ENCODE data around the gene WDR74.
"Not testable (repeated sequence)": the region's sequence is repeated elsewhere in the genome, so short reads cannot be mapped to it uniquely, and the experiment has no call there.

WDR74 gene

DNA sequence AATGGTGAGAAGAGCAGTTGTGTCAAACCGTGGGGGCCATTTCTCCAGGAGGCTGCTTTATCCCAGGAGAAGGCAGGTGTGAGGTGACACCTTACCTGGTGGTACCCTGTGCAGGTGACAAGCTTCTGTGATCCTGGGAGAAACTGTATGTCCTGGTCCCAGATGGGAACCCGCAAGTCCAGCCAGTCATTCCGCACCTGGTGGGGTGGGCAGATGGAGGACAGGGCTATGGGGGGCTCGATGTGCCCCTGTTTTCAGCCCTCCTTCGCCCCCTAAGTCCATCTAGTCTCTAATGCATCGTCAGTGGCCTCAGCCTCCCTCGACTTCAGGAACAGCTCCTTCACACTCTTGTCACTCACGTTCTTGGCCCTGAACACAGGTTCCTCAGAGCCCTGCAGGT, 4.1 kb downstream of the WDR74 start:
- no peak for TF ChIP-seq FOXP2 (optimal IDR thresholded peaks at IDR 0.05; ENCODE audit: control extremely low read depth, extremely low read length, insufficient read depth)
- TF ChIP-seq EZH2 (IDR thresholded peaks at IDR 0.05), result no peak
- TF ChIP-seq POLR2AphosphoS5 (IDR thresholded peaks at IDR 0.05; ENCODE audit: borderline replicate concordance, low read depth, low read length), result no peak
- Histone ChIP-seq H3K27ac (no peak overlapping the region), H3K4me3 (no peak overlapping the region), H3K9me3 (ENCODE audit: low read depth, low read length) (no peaks in the 10 kb centered on the region), H3K9ac (ENCODE audit: insufficient read length) (no peak overlapping the region), H3K36me3 (ENCODE audit: insufficient read depth, low read length) (peaks cover 42% of the 10 kb centered on the region)
- no peak for DNase-seq (ENCODE audit: low read depth, low spot score)

DNA sequence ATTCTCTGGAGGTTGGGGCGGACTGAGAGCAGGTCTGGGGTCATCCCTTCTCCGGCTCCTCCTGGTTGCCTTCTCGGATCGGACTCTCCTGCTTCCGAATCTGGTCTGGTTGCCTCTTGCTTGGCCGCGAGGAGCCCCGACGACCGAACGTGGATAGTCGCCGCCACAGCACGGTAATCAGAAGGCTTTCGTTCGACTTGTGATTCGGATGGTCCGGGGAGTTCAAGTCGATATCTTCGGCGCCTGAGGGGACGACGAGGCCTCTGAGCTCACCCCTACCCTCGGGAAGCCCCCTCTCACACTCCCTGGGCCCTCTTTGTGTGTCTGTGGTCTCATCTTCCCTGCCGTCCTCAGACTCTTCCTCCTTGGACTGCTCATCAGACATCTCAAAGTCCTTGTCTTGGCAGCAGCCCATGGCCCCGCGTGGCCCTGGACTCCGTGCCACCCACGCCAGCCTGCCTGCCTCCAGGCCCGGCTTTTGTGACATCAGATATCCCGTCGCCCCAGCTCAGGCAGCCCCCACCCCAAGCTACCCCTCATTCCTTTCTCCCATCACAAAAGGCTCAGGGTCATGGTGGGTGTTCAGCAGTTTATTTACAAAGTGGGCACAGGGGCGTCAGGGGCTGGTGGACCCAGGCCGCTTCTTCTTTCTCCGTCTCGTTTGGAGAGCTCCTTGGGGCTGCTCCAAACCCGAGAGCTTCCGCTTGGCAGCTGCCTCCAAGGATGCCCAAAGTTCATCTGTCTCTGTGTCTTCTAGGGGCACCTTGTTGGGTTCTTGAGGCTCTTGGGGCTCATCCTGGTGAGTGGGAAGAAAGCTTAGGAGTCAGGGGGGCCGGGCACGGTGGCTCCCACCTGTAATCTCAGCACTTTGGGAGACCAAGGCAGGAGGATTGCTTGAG, 6.8 kb downstream of the WDR74 start, which contains the start of gene TEX54:
Gene TEX54 (minus strand): TSS at position 506 of the 899 bp plus-strand sequence.
- DNase-seq (ENCODE audit: low read depth, low spot score), result no peak
- peak within 1 kb of the TSS; percentile 82 for H3K27ac ChIP-seq
- no peaks in the 10 kb centered on the region for H3K9me3 ChIP-seq (ENCODE audit: low read depth, low read length)
- peak within 1 kb of the TSS; percentile 92 for H3K9ac ChIP-seq (ENCODE audit: insufficient read length)
- H3K4me3 ChIP-seq, result peak within 1 kb of the TSS; percentile 94
- peaks cover 36% of the 10 kb centered on the region for H3K36me3 ChIP-seq (ENCODE audit: insufficient read depth, low read length)
- TF ChIP-seq FOXP2 (optimal IDR thresholded peaks at IDR 0.05; ENCODE audit: control extremely low read depth, extremely low read length, insufficient read depth), result no peak
- TF ChIP-seq EZH2 (IDR thresholded peaks at IDR 0.05), result no peak
- TF ChIP-seq POLR2AphosphoS5 (IDR thresholded peaks at IDR 0.05; ENCODE audit: borderline replicate concordance, low read depth, low read length), result no peak

DNA sequence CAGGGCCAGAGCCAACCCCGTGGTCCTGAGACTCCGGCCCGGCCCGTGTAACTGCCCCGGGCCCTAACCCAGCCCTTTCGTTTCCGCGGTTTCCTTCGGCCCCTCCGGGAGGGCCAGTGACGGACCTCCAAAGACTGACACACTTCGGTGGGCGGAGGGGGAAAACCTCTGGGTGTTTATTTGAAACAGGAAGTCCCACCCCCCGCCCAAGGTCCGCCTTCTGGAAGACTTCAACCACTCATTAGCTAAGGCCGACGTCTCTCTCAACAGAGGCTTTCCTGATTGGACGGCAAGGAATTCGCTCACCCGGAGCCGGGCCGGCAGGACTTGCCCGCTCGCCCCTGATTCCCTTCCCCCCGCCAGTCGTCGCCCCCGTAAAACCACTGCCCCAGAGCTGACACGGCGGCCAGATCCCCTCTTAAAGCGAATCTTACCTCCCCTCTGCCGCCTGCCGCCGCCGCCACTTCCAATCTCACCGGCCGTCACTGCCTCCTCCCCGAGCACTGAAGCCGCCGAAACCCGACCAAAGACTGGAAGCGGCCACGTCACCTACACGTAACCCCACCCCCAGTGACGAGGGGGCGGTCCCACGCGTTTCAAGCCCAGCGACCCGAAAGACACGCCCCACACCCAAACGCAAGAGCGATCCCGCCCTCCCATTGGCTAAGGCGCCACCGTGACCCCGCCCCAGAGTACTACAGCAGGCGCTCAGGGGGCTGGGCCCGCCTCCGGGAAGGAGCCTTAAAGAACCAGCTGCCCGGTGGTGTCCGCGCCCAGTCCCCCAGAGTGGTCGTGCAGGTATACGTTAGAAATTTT, 7.7 kb downstream of the WDR74 start, which contains the start of gene STX5:
Gene STX5 (minus strand): TSS at position 532 of the 816 bp plus-strand sequence. CDS start 808 bp downstream, outside the sequence.
- Histone ChIP-seq H3K9me3 (ENCODE audit: low read depth, low read length) (no peaks in the 10 kb centered on the region), H3K4me3 (peak within 1 kb of the TSS; percentile 94), H3K9ac (ENCODE audit: insufficient read length) (peak within 1 kb of the TSS; percentile 92), H3K36me3 (ENCODE audit: insufficient read depth, low read length) (peaks cover 36% of the 10 kb centered on the region), H3K27ac (peak within 1 kb of the TSS; percentile 82)
- TF ChIP-seq FOXP2 (optimal IDR thresholded peaks at IDR 0.05; ENCODE audit: control extremely low read depth, extremely low read length, insufficient read depth) (peak; percentile 67), POLR2AphosphoS5 (IDR thresholded peaks at IDR 0.05; ENCODE audit: borderline replicate concordance, low read depth, low read length) (peak; percentile 76; the same call in 1 of the 2 replicates), EZH2 (IDR thresholded peaks at IDR 0.05) (no peak)
- peak; percentile 90 for DNase-seq (ENCODE audit: low read depth, low spot score)

DNA sequence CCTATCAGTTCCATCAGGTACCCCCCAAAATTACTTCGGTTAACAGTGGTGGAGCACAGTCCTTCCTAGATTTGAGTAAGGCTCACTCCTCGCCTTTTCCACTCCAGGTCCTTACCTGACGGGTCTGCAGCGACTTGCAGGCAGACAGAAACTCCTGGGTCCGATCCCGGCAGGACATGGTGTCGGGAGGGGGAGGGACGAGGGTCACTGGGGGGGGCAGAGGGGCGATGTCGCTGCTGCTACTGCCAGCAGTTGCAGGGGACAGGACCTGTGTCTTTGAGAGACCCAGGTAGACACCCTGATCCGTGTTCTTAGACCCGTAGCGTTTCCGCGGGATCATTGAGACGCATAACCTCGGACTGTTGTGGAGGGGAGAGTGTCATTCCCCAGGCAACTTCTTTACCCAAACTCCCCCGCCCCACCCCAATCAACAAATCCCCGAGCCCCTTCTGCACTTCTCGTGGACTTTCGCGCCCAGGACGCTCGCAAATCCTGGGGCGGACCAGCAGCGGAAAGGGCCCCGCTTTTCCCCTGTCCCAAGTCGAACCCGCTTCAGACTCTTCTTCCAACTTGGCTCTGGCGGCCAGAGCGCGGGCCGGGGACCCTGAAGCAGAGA, 8.4 kb downstream of the WDR74 start:
- H3K9me3 ChIP-seq (ENCODE audit: low read depth, low read length), result no peaks in the 10 kb centered on the region
- H3K9ac ChIP-seq (ENCODE audit: insufficient read length), result peak overlapping the region; percentile 92
- peaks cover 31% of the 10 kb centered on the region for H3K36me3 ChIP-seq (ENCODE audit: insufficient read depth, low read length)
- H3K27ac ChIP-seq, result peak overlapping the region; percentile 38; the same call in 1 of the 2 replicates
- H3K4me3 ChIP-seq, result peak overlapping the region; percentile 94
- TF ChIP-seq FOXP2 (optimal IDR thresholded peaks at IDR 0.05; ENCODE audit: control extremely low read depth, extremely low read length, insufficient read depth), result no peak
- no peak for TF ChIP-seq EZH2 (IDR thresholded peaks at IDR 0.05)
- TF ChIP-seq POLR2AphosphoS5 (IDR thresholded peaks at IDR 0.05; ENCODE audit: borderline replicate concordance, low read depth, low read length), result no peak
- DNase-seq (ENCODE audit: low read depth, low spot score), result no peak

DNA sequence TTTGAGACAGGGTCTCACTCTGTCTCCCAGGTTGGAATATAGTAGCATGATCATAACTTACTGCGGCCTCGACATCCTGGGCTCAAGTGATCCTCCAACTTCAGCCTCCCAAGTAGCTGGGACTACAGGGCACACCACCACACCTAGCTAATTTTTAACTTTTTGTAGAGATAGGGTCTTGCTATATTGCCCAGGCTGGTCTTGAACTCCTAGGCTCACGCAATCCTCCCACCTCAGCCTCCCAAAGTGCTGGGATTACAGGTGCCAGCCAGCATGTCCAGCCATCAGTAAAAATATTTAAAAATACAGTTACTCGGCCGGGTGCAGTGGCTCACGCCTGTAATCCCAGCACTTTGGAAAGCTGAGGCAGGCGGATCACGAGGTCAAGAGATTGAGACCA, 11.3 kb downstream of the WDR74 start:
- H3K27ac ChIP-seq; DNase-seq (ENCODE audit: low read depth, low spot score); H3K9ac ChIP-seq (ENCODE audit: insufficient read length); H3K4me3 ChIP-seq; H3K9me3 ChIP-seq (ENCODE audit: low read depth, low read length): not testable (repeated sequence)
- peaks cover 34% of the 10 kb centered on the region; the same call in 1 of the 2 replicates for H3K36me3 ChIP-seq (ENCODE audit: insufficient read depth, low read length)

DNA sequence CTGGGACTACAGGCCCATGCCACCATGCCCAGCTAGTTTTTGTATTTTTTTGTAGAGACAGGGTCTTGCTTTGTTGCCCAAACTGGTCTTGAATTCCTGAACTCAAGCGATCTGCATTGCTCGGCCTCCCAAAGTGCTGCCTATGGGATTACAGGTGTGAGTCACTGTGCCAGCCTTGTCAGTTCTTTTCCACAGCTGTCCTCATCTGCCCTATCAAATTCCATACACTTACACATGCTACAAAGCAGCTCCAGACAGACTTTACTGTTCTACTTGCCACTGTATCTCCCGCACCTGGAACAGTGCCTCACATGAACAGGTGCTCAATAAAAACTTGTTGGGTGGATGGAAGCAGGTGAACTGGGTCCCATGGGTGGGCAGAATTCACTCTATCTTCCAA, 15.7 kb downstream of the WDR74 start:
- Histone ChIP-seq H3K9ac (ENCODE audit: insufficient read length) (no peak overlapping the region), H3K36me3 (ENCODE audit: insufficient read depth, low read length) (peaks cover 57% of the 10 kb centered on the region; the same call in 1 of the 2 replicates), H3K4me3 (no peak overlapping the region), H3K9me3 (ENCODE audit: low read depth, low read length) (no peaks in the 10 kb centered on the region), H3K27ac (no peak overlapping the region)
- DNase-seq (ENCODE audit: low read depth, low spot score), result no peak
- TF ChIP-seq EZH2 (IDR thresholded peaks at IDR 0.05) (no peak), FOXP2 (optimal IDR thresholded peaks at IDR 0.05; ENCODE audit: control extremely low read depth, extremely low read length, insufficient read depth) (no peak), POLR2AphosphoS5 (IDR thresholded peaks at IDR 0.05; ENCODE audit: borderline replicate concordance, low read depth, low read length) (no peak)

DNA sequence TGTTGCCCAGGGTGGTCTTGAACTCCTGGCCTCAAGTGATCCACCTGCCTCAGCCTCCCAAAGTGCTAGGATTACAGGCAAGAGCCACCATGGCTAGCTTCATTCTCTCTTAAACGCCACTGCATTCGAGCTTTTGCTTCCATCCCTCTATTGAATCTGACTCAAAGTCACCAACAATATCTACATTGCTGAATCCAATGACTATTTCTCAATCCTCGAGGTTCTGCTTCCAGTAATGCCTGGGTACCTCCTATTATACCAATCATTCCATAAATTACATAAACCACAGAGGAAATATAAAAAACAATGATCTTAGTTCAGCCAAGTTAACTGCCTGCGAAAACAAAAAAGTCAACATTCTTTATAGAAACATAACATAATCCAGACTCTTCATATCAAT, 22.3 kb downstream of the WDR74 start:
- Histone ChIP-seq H3K36me3 (ENCODE audit: insufficient read depth, low read length) (peaks cover 19% of the 10 kb centered on the region), H3K27ac (peak overlapping the region; percentile 15; the same call in 1 of the 2 replicates), H3K4me3 (no peak overlapping the region), H3K9ac (ENCODE audit: insufficient read length) (peak overlapping the region; percentile 55), H3K9me3 (ENCODE audit: low read depth, low read length) (no peaks in the 10 kb centered on the region)
- no peak for TF ChIP-seq EZH2 (IDR thresholded peaks at IDR 0.05)
- TF ChIP-seq POLR2AphosphoS5 (IDR thresholded peaks at IDR 0.05; ENCODE audit: borderline replicate concordance, low read depth, low read length), result no peak
- no peak for TF ChIP-seq FOXP2 (optimal IDR thresholded peaks at IDR 0.05; ENCODE audit: control extremely low read depth, extremely low read length, insufficient read depth)
- DNase-seq (ENCODE audit: low read depth, low spot score), result no peak

DNA sequence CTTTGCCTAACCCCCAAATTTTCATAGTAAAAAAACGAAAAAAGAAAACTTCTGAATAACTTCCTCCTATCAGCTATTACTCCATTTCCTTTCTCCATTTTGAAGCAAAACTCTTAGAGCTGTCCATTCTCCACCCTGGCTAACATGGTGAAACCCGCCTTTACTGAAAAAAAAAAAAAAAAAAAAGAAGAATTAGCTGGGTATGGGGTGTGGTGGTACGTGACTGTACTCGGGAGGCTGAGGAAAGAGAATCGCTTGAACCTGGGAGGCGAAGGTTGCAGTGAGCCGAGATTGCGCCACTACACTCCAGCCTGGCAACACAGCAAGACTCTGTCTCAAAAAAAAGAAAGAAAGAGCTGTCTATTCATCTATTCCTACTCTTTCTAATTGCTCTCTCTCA, 22.8 kb downstream of the WDR74 start:
- no peak overlapping the region for H3K27ac ChIP-seq
- H3K36me3 ChIP-seq (ENCODE audit: insufficient read depth, low read length), result peaks cover 17% of the 10 kb centered on the region

More for the DNA sequence above, 22.8 kb downstream of the WDR74 start:
- H3K4me3 ChIP-seq, result no peak overlapping the region
- TF ChIP-seq FOXP2 (optimal IDR thresholded peaks at IDR 0.05; ENCODE audit: control extremely low read depth, extremely low read length, insufficient read depth) (no peak), POLR2AphosphoS5 (IDR thresholded peaks at IDR 0.05; ENCODE audit: borderline replicate concordance, low read depth, low read length) (no peak), EZH2 (IDR thresholded peaks at IDR 0.05) (no peak)
- H3K9ac ChIP-seq (ENCODE audit: insufficient read length), result no peak overlapping the region
- no peaks in the 10 kb centered on the region for H3K9me3 ChIP-seq (ENCODE audit: low read depth, low read length)
- no peak for DNase-seq (ENCODE audit: low read depth, low spot score)
